ENCODE measurements around the gene MEOX2.

The MEOX2 gene

DNA sequence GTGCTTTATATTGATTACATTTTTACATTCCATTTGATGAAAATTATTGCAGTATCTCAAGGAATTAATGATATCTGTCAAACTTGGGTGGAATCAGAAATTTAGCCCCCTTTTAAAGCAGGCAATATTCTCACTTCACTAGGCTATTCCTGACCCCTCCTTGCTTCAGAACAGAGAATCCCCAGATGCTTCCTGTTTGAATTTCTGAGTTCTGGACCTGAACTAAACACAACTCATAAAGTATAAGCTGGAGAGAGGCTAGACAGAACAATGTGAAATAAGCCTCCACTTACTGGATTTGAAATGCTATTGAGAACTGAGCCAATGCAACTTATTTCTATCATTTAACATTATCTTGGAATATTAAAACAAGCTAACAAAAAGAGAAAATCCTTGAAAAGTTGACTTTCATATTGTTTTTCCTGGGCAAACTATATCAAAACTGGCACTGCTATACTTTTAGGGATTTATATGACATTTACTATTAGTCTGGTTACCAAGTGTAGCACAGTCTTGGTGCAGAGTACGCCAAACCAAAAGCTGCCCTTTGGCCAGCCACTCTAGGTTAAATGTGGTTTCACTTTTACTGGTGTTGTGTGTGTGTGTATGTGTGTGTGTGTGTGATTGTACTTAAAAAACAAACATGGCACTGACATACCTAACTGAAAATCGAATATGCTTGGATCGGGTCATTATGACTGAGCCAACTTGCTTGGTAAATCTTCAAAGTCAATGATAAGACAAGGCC is 105.7 kb downstream of the MEOX2 start:
- Histone ChIP-seq H3K9me3 (ENCODE audit: control insufficient read depth in 2 of 2, low read length in 2 of 2) (no peaks in the 10 kb centered on the region), H3K27ac (ENCODE audit: low read depth in 2 of 2, low read length in 2 of 2) (no peak overlapping the region), H3K27me3 (ENCODE audit: control insufficient read depth in 2 of 2, insufficient read depth in 2 of 2, low read length in 2 of 2) (no peaks in the 10 kb centered on the region), H3K4me3 (ENCODE audit: low read length in 2 of 2) (no peak overlapping the region), H3K4me1 (ENCODE audit: control insufficient read depth in 2 of 2, insufficient read depth in 2 of 2, low read length in 2 of 2) (no peaks in the 10 kb centered on the region), H3K9ac (ENCODE audit: low read depth in 1 of 2, low read length in 2 of 2) (no peak overlapping the region), H3K36me3 (ENCODE audit: control insufficient read depth in 2 of 2, insufficient read depth in 2 of 2, low read length in 2 of 2) (no peaks in the 10 kb centered on the region)

DNA sequence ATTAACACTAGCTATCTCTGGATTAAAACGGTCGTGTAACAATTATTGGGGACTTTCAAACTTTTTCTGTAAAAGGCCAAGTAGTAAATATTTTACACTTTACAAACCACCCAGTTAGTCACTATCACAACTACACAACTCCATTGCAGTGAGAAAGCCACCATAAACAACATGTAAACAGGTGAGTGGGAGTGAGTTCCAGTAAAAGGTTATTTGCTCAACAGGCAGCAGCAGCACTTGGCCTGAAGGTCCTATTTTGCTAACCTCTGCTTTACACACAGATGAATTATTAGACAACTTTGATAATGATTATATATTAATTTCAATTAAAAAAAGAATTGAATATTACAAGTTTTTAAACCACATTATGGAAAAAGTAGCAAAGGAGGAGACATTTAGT is 108.9 kb downstream of the MEOX2 start:
- no peak overlapping the region for H3K27ac ChIP-seq (ENCODE audit: low read depth in 2 of 2, low read length in 2 of 2)
- H3K36me3 ChIP-seq (ENCODE audit: control insufficient read depth in 2 of 2, insufficient read depth in 2 of 2, low read length in 2 of 2), result no peaks in the 10 kb centered on the region
- no peaks in the 10 kb centered on the region for H3K4me1 ChIP-seq (ENCODE audit: control insufficient read depth in 2 of 2, insufficient read depth in 2 of 2, low read length in 2 of 2)
- no peaks in the 10 kb centered on the region for H3K27me3 ChIP-seq (ENCODE audit: control insufficient read depth in 2 of 2, insufficient read depth in 2 of 2, low read length in 2 of 2)
- H3K9ac ChIP-seq (ENCODE audit: low read depth in 1 of 2, low read length in 2 of 2), result no peak overlapping the region
- H3K9me3 ChIP-seq (ENCODE audit: control insufficient read depth in 2 of 2, low read length in 2 of 2), result no peaks in the 10 kb centered on the region
- H3K4me3 ChIP-seq (ENCODE audit: low read length in 2 of 2), result no peak overlapping the region

- Histone ChIP-seq H3K4me3 (ENCODE audit: low read length in 2 of 2) (no peak overlapping the region), H3K27me3 (ENCODE audit: control insufficient read depth in 2 of 2, insufficient read depth in 2 of 2, low read length in 2 of 2) (no peaks in the 10 kb centered on the region), H3K36me3 (ENCODE audit: control insufficient read depth in 2 of 2, insufficient read depth in 2 of 2, low read length in 2 of 2) (no peaks in the 10 kb centered on the region), H3K4me1 (ENCODE audit: control insufficient read depth in 2 of 2, insufficient read depth in 2 of 2, low read length in 2 of 2) (no peaks in the 10 kb centered on the region), H3K9me3 (ENCODE audit: control insufficient read depth in 2 of 2, low read length in 2 of 2) (no peaks in the 10 kb centered on the region), H3K9ac (ENCODE audit: low read depth in 1 of 2, low read length in 2 of 2) (no peak overlapping the region), H3K27ac (ENCODE audit: low read depth in 2 of 2, low read length in 2 of 2) (no peak overlapping the region)
These were observed 115.1 kb downstream of the MEOX2 start for GRCh38 chr7:15571301-15571878.

DNA sequence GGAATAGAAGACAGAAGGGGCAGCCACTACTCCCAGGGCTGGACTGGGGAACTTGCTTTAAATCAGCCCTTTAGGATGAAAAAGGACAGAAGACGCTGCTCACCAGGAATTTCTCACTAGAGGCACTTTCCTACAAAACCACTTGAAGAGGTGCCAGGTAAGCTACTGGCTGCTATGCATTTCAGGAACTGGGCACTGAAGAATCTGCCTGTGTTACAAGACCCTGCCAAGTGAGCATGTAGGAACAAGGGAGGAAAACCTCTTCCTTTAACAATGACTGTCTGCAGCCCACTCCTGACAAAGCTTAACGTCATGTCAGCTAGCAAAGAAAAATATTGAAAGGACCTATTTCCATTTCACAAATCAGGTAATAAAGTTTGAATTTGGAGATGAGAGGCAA is 118.8 kb downstream of the MEOX2 start:
- Histone ChIP-seq H3K4me3 (ENCODE audit: low read length in 2 of 2) (no peak overlapping the region), H3K36me3 (ENCODE audit: control insufficient read depth in 2 of 2, insufficient read depth in 2 of 2, low read length in 2 of 2) (no peaks in the 10 kb centered on the region), H3K27ac (ENCODE audit: low read depth in 2 of 2, low read length in 2 of 2) (no peak overlapping the region), H3K27me3 (ENCODE audit: control insufficient read depth in 2 of 2, insufficient read depth in 2 of 2, low read length in 2 of 2) (no peaks in the 10 kb centered on the region), H3K4me1 (ENCODE audit: control insufficient read depth in 2 of 2, insufficient read depth in 2 of 2, low read length in 2 of 2) (no peaks in the 10 kb centered on the region), H3K9ac (ENCODE audit: low read depth in 1 of 2, low read length in 2 of 2) (no peak overlapping the region), H3K9me3 (ENCODE audit: control insufficient read depth in 2 of 2, low read length in 2 of 2) (no peaks in the 10 kb centered on the region)

DNA sequence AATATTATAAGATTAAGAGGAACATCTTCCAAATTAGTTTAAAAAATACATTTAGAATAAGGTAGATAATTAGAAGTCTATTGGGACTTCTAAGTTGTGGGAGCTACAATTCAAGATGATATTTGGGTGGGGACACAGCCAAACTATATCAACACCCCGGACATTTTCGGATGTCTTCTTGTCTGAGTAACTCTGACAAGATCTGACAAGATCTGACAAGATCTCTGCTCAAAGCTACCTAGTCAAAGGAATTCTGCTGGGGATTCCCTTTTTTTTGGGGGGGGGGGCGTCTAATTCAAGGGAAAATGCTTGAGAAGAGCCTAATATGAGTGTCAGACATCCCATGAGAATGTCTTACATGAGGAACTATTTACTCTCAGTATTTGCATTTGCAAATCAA is 119.4 kb downstream of the MEOX2 start:
- Histone ChIP-seq H3K27ac (ENCODE audit: low read depth in 2 of 2, low read length in 2 of 2) (no peak overlapping the region), H3K4me1 (ENCODE audit: control insufficient read depth in 2 of 2, insufficient read depth in 2 of 2, low read length in 2 of 2) (no peaks in the 10 kb centered on the region), H3K9ac (ENCODE audit: low read depth in 1 of 2, low read length in 2 of 2) (no peak overlapping the region), H3K27me3 (ENCODE audit: control insufficient read depth in 2 of 2, insufficient read depth in 2 of 2, low read length in 2 of 2) (no peaks in the 10 kb centered on the region), H3K4me3 (ENCODE audit: low read length in 2 of 2) (no peak overlapping the region), H3K36me3 (ENCODE audit: control insufficient read depth in 2 of 2, insufficient read depth in 2 of 2, low read length in 2 of 2) (no peaks in the 10 kb centered on the region), H3K9me3 (ENCODE audit: control insufficient read depth in 2 of 2, low read length in 2 of 2) (no peaks in the 10 kb centered on the region)

- Histone ChIP-seq H3K9ac (ENCODE audit: low read depth in 1 of 2, low read length in 2 of 2) (no peak overlapping the region), H3K4me1 (ENCODE audit: control insufficient read depth in 2 of 2, insufficient read depth in 2 of 2, low read length in 2 of 2) (no peaks in the 10 kb centered on the region), H3K9me3 (ENCODE audit: control insufficient read depth in 2 of 2, low read length in 2 of 2) (no peaks in the 10 kb centered on the region), H3K36me3 (ENCODE audit: control insufficient read depth in 2 of 2, insufficient read depth in 2 of 2, low read length in 2 of 2) (no peaks in the 10 kb centered on the region), H3K27me3 (ENCODE audit: control insufficient read depth in 2 of 2, insufficient read depth in 2 of 2, low read length in 2 of 2) (no peaks in the 10 kb centered on the region), H3K4me3 (ENCODE audit: low read length in 2 of 2) (no peak overlapping the region), H3K27ac (ENCODE audit: low read depth in 2 of 2, low read length in 2 of 2) (no peak overlapping the region)
These were observed 120.0 kb downstream of the MEOX2 start for GRCh38 chr7:15566476-15566875.

DNA sequence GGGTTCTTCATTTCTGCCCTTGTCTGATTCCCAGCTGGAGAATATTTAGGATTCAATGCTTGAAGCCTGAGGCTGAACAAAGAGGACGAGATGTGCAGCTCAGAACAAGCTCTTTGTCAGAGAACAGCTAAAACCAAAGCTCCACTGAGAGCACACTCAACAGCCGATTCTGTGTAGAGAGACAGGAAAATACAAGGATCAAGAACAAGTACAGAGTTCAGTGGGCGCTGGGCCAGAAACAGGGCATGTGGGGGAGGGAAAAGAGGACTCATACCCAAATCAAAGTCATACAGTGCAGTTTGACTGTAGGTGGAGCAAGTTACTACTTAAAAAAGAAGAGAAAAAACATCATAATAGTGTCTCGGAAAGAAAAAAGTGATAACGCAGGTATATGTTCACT is 124.6 kb downstream of the MEOX2 start, which contains the start of gene AGMO:
Gene AGMO, minus strand, starts transcription at position 181 of the 400 bp plus-strand sequence.
- Histone ChIP-seq H3K27ac (ENCODE audit: low read depth in 2 of 2, low read length in 2 of 2) (no peak within 1 kb of the TSS), H3K9me3 (ENCODE audit: control insufficient read depth in 2 of 2, low read length in 2 of 2) (no peaks in the 10 kb centered on the region), H3K4me1 (ENCODE audit: control insufficient read depth in 2 of 2, insufficient read depth in 2 of 2, low read length in 2 of 2) (no peaks in the 10 kb centered on the region), H3K4me3 (ENCODE audit: low read length in 2 of 2) (peak within 1 kb of the TSS; percentile 17 to 60), H3K27me3 (ENCODE audit: control insufficient read depth in 2 of 2, insufficient read depth in 2 of 2, low read length in 2 of 2) (no peaks in the 10 kb centered on the region), H3K36me3 (ENCODE audit: control insufficient read depth in 2 of 2, insufficient read depth in 2 of 2, low read length in 2 of 2) (no peaks in the 10 kb centered on the region), H3K9ac (ENCODE audit: low read depth in 1 of 2, low read length in 2 of 2) (peak within 1 kb of the TSS in 1 of 2 donors; percentile 35)

All from mucosa of rectum (tissue), 2 donors.